Esophagus (tissue), 2 donors: Measurements from ENCODE around the gene ERBB4. TPM values are rescaled to one million over a fixed set of nuclear protein-coding genes. Genes with fewer than 3 reads are reported as not detected.

Source experiments
- H3K27ac ChIP-seq, 2 donors: one replicate each; pipeline ENCODE4 v1.5.1; 2013; ENCODE audit warnings: low read depth in 2 of 2, mild to moderate bottlenecking in 2 of 2, inconsistent platforms in 1 of 2, low read length in 1 of 2, moderate library complexity in 1 of 2
- H3K27me3 ChIP-seq, 2 donors: one replicate each; pipeline ENCODE4 v1.6.1; 2013; ENCODE audit warnings: low read length in 2 of 2, control low read depth in 1 of 2, mild to moderate bottlenecking in 1 of 2; ENCODE audit not compliant: insufficient read depth in 2 of 2, control insufficient read depth in 1 of 2
- H3K36me3 ChIP-seq, 2 donors: one replicate each; pipeline ENCODE4 v1.6.1; 2013; ENCODE audit warnings: low read length in 1 of 2; ENCODE audit not compliant: control insufficient read depth in 2 of 2, insufficient read depth in 2 of 2
- H3K4me1 ChIP-seq, 2 donors: one replicate each; pipeline ENCODE4 v1.6.1; 2013; ENCODE audit warnings: low read length in 1 of 2; ENCODE audit not compliant: control insufficient read depth in 2 of 2, insufficient read depth in 2 of 2
- H3K4me3 ChIP-seq, 2 donors: one replicate each; pipeline ENCODE4 v1.5.1; 2013; ENCODE audit warnings: low read length in 2 of 2, mild to moderate bottlenecking in 2 of 2, low read depth in 1 of 2, moderate library complexity in 1 of 2
- H3K9me3 ChIP-seq, 2 donors: one replicate each; pipeline ENCODE4 v1.6.1; 2013; ENCODE audit warnings: mild to moderate bottlenecking in 2 of 2, low read depth in 1 of 2, low read length in 1 of 2, moderate library complexity in 1 of 2; ENCODE audit not compliant: control insufficient read depth in 2 of 2, insufficient read depth in 1 of 2
- WGBS, 2 donors: extraction: QIAGEN DNeasy Blood & Tissue Kit; methylation state at CpG; one replicate each; pipeline ENCODE4 v1.1.7; 2013; 5-methylcytosine and 5-hydroxymethylcytosine counted together
- polyA plus RNA-seq, 2 donors: library from polyadenylated mRNA; stranded (reverse); fragments of 200-250 nt; gene quantifications; one replicate each; pipeline ENCODE4 v1.2.3, GENCODE V29; 2013
- donor health status: healthy with polysubstance abuse.
- donor health status: Bipolar disorder and iron deficiency.

Gene ERBB4
- polyA plus RNA-seq, 2 donors: under 0.01 to 0.06 TPM

DNA sequence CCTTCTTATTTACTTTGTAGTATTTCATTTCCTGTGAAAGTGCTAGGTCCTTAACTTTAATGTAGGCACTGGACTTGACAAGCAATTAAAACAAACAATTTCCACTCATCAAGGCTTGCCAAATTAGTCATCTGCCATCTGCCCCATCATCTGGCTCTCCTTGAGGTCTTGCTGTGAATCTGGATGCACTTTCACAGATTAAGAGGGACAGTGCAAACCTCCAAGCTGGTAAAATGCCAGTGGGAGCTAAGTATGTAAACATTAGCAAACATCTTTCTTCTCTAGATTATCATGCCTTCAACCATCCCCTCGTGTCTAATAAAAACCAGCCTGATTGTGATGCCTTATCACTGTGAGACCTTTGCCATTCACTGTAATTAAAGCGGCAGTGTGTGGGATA is 402.9 kb downstream of the ERBB4 start:
- no peaks in the 10 kb centered on the region for H3K36me3 ChIP-seq
- H3K27ac ChIP-seq: no peak overlapping the region
- H3K27me3 ChIP-seq: no peaks in the 10 kb centered on the region
- H3K9me3 ChIP-seq: no peaks in the 10 kb centered on the region
- H3K4me1 ChIP-seq: no peaks in the 10 kb centered on the region
- 39 to 43% methylated on average over 2 of the region's 2 CpGs for WGBS, 2 donors
- no peak overlapping the region for H3K4me3 ChIP-seq

GRCh38 chr2:212133337-212133736 is 405.3 kb downstream of the ERBB4 start:
- no peaks in the 10 kb centered on the region for H3K27me3 ChIP-seq
- H3K9me3 ChIP-seq: no peaks in the 10 kb centered on the region
- no peak overlapping the region for H3K27ac ChIP-seq
- no peaks in the 10 kb centered on the region for H3K36me3 ChIP-seq
- H3K4me1 ChIP-seq: no peaks in the 10 kb centered on the region
- 73 to 80% methylated on average over 2 of the region's 2 CpGs for WGBS, 2 donors
- H3K4me3 ChIP-seq: no peak overlapping the region

- H3K9me3 ChIP-seq: no peaks in the 10 kb centered on the region
- 49 to 51% methylated on average over 10 of the region's 10 CpGs for WGBS, 2 donors
- H3K36me3 ChIP-seq: no peaks in the 10 kb centered on the region
- no peak overlapping the region for H3K27ac ChIP-seq
- no peak overlapping the region for H3K4me3 ChIP-seq
- H3K4me1 ChIP-seq: no peaks in the 10 kb centered on the region
- H3K27me3 ChIP-seq: no peaks in the 10 kb centered on the region
Measured at GRCh38 chr2:212124598-212124997, 414.0 kb downstream of the ERBB4 start.

DNA sequence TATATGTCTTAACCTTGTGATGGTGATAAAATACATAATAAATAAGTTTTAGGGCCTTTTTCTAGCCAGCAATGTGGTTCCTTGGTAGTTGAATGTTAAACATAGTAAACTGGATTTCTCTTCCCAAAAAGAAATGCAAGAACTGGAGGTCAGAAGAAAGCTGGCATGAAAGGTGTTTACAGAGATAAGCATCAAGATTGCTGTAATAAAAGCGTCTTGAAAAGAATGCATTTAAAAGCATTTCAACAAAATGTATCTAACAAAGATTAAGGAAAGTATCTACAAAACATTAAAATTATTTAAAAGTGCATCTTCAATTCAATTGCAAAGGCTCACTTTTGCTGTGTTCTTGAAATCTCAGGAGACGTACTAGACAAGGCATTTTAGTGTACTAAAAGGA is 419.0 kb downstream of the ERBB4 start:
- H3K27me3 ChIP-seq: no peaks in the 10 kb centered on the region
- no peak overlapping the region for H3K27ac ChIP-seq
- no peaks in the 10 kb centered on the region for H3K9me3 ChIP-seq
- no peak overlapping the region for H3K4me3 ChIP-seq
- H3K36me3 ChIP-seq: no peaks in the 10 kb centered on the region
- WGBS, 2 donors: 78 to 79% methylated on average over 2 of the region's 2 CpGs
- H3K4me1 ChIP-seq: no peaks in the 10 kb centered on the region

DNA sequence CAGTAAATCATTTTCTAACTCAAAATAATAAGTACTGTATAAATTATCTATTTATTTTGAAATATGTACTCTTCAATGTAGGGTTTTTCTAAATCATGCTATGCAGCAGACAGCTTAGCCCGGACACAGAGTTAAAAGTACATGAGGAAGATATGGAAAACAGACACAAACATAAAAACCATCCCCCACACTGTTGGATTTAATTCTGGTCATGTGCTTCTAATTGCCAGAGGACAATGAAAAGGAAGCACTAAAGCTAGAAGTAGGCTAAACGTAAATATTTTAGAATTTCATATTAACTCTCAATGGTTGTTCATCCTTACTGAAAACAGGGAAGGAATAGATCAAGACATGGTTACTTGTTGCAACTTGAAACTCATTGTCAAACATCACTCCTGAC is 420.7 kb downstream of the ERBB4 start:
- Histone ChIP-seq H3K36me3 (no peaks in the 10 kb centered on the region), H3K27ac (no peak overlapping the region), H3K27me3 (no peaks in the 10 kb centered on the region), H3K4me3 (no peak overlapping the region), H3K9me3 (no peaks in the 10 kb centered on the region), H3K4me1 (no peaks in the 10 kb centered on the region)
- 53 to 57% methylated on average over 2 of the region's 2 CpGs for WGBS, 2 donors

DNA sequence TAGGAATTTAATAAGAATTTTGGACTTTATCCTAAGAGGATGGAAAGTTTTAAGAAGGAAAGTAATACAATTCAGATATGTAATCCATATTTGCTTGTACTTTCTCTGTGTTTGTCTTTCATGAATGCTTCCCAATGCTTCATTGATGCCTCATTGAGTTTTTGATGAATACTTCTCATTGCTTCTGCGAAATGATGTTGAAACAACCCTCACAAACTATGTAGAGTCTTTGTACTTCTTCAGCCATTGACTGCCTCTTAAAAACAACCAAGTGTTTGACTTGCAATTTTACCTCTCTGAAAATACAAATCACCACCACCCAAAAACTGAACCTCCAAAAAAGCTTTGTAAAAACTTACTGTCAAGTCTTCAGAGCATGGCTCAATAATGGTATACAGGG is 424.1 kb downstream of the ERBB4 start:
- H3K4me1 ChIP-seq: no peaks in the 10 kb centered on the region
- no peaks in the 10 kb centered on the region for H3K36me3 ChIP-seq
- 71 to 88% methylated on average over 1 of the region's 1 CpG for WGBS, 2 donors
- H3K4me3 ChIP-seq: no peak overlapping the region
- no peaks in the 10 kb centered on the region for H3K9me3 ChIP-seq
- no peaks in the 10 kb centered on the region for H3K27me3 ChIP-seq
- H3K27ac ChIP-seq: no peak overlapping the region

GRCh38 chr2:212112401-212112800 is 426.2 kb downstream of the ERBB4 start:
- H3K4me1 ChIP-seq: no peaks in the 10 kb centered on the region
- no peak overlapping the region for H3K27ac ChIP-seq
- no peaks in the 10 kb centered on the region for H3K9me3 ChIP-seq
- H3K4me3 ChIP-seq: no peak overlapping the region
- no peaks in the 10 kb centered on the region for H3K36me3 ChIP-seq
- 85 to 89% methylated on average over 3 of the region's 3 CpGs for WGBS, 2 donors
- H3K27me3 ChIP-seq: no peaks in the 10 kb centered on the region

DNA sequence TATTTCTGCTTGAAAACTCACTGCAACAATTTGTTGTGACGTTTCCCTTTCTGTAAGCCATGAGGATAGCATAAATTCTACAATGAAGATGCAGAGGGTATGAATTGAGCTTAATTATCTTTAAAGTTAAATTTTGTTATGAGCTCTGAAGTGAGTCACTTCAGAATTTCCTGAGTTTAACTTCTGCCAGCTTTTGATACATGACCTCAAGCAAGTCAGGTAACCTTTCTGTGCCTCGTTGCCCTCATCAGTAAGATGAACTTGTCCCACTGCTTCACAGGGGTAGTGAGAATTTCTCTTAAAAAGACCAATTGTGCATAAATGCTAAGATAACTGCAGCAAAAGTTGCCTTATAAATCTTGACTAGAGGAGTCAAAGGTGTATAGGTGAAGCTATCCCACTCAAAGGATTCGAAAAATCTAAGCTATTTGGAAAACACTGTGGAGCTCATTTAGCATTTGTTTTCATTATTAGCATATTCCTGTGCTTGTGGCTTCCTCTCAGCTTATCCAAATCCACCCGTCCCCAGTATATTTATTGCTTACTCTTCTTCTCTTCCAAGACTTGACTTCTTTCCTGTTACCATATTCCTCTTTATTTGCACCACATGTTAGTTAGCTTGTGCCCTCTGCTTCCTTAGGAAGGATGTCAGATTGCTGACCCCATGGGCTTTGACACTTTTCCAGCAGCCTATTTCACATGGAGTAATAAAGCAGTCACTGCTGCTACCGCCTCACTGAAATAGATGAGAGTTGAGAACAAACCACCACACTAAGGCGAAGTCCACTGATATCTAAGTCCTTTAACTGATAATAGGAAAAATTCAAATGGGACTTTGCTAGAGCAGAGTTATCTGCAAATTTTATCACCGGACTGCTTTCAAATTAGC is 428.6 kb downstream of the ERBB4 start:
- Histone ChIP-seq H3K4me1 (no peaks in the 10 kb centered on the region), H3K36me3 (no peaks in the 10 kb centered on the region), H3K4me3 (no peak overlapping the region), H3K27ac (no peak overlapping the region), H3K9me3 (no peaks in the 10 kb centered on the region), H3K27me3 (no peaks in the 10 kb centered on the region)
- WGBS, 2 donors: 52 to 58% methylated on average over 7 of the region's 7 CpGs

GRCh38 chr2:212109217-212109616 is 429.4 kb downstream of the ERBB4 start:
- no peaks in the 10 kb centered on the region for H3K9me3 ChIP-seq
- WGBS, 2 donors: 91 to 100% methylated on average over 1 of the region's 1 CpG
- H3K4me1 ChIP-seq: no peaks in the 10 kb centered on the region
- no peaks in the 10 kb centered on the region for H3K36me3 ChIP-seq
- no peaks in the 10 kb centered on the region for H3K27me3 ChIP-seq
- H3K4me3 ChIP-seq: no peak overlapping the region
- H3K27ac ChIP-seq: no peak overlapping the region

GRCh38 chr2:212107989-212108388 is 430.6 kb downstream of the ERBB4 start:
- H3K4me1 ChIP-seq: no peaks in the 10 kb centered on the region
- WGBS, 2 donors: 44 to 52% methylated on average over 2 of the region's 2 CpGs
- H3K27ac ChIP-seq: no peak overlapping the region
- H3K27me3 ChIP-seq: no peaks in the 10 kb centered on the region
- H3K36me3 ChIP-seq: no peaks in the 10 kb centered on the region
- no peak overlapping the region for H3K4me3 ChIP-seq
- H3K9me3 ChIP-seq: no peaks in the 10 kb centered on the region
